Right atrium auricular region (tissue), 2 donors: ENCODE data around the gene EPSTI1. TPM values are rescaled to one million over a fixed set of nuclear protein-coding genes. Genes with fewer than 3 reads are reported as not detected.
A peak's percentile ranks its signal among the peaks of the same experiment; 100 is the strongest.

Experiments used
- DNase-seq: peaks from one replicate; pipeline ENCODE4 v3.0.0-alpha.2; 2019; ENCODE audit warnings: low spot score
- H3K27ac ChIP-seq, 2 donors: fragments of 200-600 bp; sonication (generic); 1 replicate in 1 of 2; 2 replicates in 1 of 2; pipeline ENCODE4 v1.5.1; 2016 to 2019
- H3K27me3 ChIP-seq, 2 donors: fragments of 200-600 bp; sonication (generic); one replicate each; pipeline versions ENCODE4 v1.5.1 to v1.6.0; 2017 to 2019
- H3K36me3 ChIP-seq: fragments of 200-600 bp; sonication (generic); one replicate; pipeline ENCODE4 v1.5.1; 2016
- H3K4me1 ChIP-seq, 2 donors: fragments of 200-600 bp; sonication (generic); one replicate each; pipeline versions ENCODE4 v1.5.1 to v1.6.0; 2017 to 2019
- H3K4me3 ChIP-seq, 2 donors: fragments of 200-600 bp; sonication (generic); 1 replicate in 1 of 2; 2 replicates in 1 of 2; pipeline ENCODE4 v1.5.1; 2017 to 2019; ENCODE audit warnings: mild to moderate bottlenecking in 1 of 2, moderate library complexity in 1 of 2
- H3K9me3 ChIP-seq, 2 donors: fragments of 200-600 bp; sonication (generic); one replicate each; pipeline ENCODE4 v1.5.1; 2019
- total RNA-seq, 2 donors: library from RNA; depleted of rRNA; stranded (reverse); fragments of >200 nt; gene quantifications; one replicate each; pipeline ENCODE4 v1.1.0, GENCODE V29; 2016
- TF ChIP-seq, protein P1 (sequence below), 2 donors: fragments of 200-600 bp; sonication (generic); IDR thresholded peaks; one replicate each; pipeline ENCODE4 v1.5.1; 2019; ENCODE audit warnings: antibody characterized with exemption in 2 of 2

The EPSTI1 gene
- total RNA-seq, 2 donors from 2014 or later: 3.1 to 3.9 TPM

DNA sequence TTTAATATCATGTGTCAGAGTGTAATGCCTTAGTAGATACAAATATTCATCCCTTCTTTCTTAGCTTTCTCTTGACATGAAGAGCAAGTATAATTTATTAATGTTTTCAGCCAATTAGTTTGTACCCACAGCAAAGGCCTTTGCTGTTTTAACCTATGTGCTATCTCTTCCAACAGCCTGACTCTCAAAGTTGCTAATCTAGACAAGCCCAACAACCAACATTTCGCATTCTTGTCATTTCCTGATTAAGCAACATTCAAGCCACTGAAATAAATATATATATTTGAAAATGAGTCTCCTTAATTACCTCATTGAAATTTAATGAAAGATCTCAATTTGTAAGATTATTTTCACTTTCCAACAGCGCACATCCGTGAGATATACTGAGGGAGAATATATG lies 18.5 kb downstream of the EPSTI1 start:
- Histone ChIP-seq H3K27ac (no peak overlapping the region), H3K4me3 (no peak overlapping the region), H3K36me3 (no peaks in the 10 kb centered on the region), H3K9me3 (no peaks in the 10 kb centered on the region), H3K4me1 (peaks cover 0 to 14% of the 10 kb centered on the region in 2 donors), H3K27me3 (no peaks in the 10 kb centered on the region)
- TF ChIP-seq, protein P1, sequence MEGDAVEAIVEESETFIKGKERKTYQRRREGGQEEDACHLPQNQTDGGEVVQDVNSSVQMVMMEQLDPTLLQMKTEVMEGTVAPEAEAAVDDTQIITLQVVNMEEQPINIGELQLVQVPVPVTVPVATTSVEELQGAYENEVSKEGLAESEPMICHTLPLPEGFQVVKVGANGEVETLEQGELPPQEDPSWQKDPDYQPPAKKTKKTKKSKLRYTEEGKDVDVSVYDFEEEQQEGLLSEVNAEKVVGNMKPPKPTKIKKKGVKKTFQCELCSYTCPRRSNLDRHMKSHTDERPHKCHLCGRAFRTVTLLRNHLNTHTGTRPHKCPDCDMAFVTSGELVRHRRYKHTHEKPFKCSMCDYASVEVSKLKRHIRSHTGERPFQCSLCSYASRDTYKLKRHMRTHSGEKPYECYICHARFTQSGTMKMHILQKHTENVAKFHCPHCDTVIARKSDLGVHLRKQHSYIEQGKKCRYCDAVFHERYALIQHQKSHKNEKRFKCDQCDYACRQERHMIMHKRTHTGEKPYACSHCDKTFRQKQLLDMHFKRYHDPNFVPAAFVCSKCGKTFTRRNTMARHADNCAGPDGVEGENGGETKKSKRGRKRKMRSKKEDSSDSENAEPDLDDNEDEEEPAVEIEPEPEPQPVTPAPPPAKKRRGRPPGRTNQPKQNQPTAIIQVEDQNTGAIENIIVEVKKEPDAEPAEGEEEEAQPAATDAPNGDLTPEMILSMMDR (IDR thresholded peaks at IDR 0.05): no peak
- DNase-seq: no peak

DNA sequence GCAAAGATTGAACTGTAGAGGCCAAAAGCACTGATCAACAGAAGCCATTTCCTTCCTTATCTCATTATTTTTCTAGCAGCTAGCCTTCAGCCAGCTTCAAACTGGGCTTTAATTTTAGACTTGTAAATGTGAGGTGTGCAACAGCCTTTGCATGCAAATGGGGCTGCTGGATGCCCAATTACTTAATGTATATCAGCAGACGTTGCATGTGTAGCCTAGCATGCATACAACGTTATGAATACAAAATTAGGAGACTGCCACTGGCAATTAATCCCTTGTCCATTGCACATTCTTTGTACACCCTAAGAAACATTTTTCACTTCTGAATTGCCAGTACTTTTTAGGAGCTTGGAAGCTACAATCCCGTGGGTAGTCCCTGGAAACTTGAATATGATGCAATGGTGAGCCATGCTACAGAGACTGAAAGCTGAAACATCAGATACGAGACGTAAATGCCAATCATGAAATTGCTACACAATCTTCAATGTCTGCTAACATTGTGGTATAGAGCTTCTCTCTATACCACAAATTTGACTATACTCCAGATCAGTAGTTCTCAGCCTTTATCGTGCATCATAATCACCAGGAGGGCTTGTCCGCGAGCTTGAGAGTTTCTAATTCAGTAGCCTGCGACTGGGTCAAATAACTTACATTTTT lies 20.2 kb downstream of the EPSTI1 start:
- no peak for DNase-seq
- no peaks in the 10 kb centered on the region for H3K9me3 ChIP-seq
- TF ChIP-seq, protein P1 (IDR thresholded peaks at IDR 0.05): no peak

DNA sequence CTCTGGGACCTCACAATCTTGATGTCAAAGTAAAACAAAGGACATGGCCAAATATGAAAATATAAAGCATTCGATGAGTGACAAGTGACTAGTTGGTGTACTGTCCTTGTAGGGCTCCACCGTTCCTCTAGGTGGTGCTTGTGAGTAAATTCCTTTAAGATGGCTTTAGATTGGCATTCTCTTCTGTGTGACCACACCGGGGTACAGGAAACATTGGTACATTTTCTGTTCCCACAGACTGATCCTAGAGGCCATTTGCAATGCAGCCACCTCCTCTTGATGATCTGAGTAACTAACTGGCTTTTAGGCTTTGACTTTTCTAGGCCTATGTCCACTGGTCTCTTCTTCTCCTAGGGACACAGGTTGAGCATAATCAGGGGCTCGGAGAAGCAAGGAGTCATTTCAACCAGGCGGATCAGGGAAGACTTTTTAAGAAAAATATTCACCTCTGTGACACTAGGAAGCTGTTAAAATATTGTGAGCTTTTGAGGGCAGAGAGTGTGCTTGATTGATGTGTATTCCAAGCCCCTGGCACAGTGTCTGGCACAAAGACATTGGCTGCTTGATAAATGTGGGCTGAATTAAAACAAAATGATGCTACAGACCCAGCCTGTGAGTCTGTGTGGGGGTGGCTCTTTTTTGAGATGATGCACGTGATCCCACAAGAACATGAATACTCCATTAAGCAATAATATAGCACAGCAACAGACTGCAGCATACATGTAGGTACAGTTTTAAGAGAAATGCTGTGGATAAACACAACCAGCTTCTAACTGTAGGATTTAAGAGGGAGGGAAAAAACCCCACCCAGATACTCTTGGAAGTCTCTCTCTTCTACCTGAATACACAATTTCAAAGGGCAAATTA lies 21.0 kb downstream of the EPSTI1 start:
- H3K4me3 ChIP-seq: no peak overlapping the region
- peaks cover 0 to 23% of the 10 kb centered on the region in 2 donors for H3K4me1 ChIP-seq
- H3K27ac ChIP-seq: no peak overlapping the region
- H3K27me3 ChIP-seq: no peaks in the 10 kb centered on the region
- no peaks in the 10 kb centered on the region for H3K9me3 ChIP-seq
- TF ChIP-seq, protein P1 (IDR thresholded peaks at IDR 0.05): peak; percentile 50 to 78
- no peaks in the 10 kb centered on the region for H3K36me3 ChIP-seq
- DNase-seq: no peak

More for the DNA sequence above, 20.2 kb downstream of the EPSTI1 start:
- no peak overlapping the region for H3K4me3 ChIP-seq
- peaks cover 0 to 23% of the 10 kb centered on the region in 2 donors for H3K4me1 ChIP-seq
- H3K27me3 ChIP-seq: no peaks in the 10 kb centered on the region
- no peaks in the 10 kb centered on the region for H3K36me3 ChIP-seq
- H3K27ac ChIP-seq: no peak overlapping the region

DNA sequence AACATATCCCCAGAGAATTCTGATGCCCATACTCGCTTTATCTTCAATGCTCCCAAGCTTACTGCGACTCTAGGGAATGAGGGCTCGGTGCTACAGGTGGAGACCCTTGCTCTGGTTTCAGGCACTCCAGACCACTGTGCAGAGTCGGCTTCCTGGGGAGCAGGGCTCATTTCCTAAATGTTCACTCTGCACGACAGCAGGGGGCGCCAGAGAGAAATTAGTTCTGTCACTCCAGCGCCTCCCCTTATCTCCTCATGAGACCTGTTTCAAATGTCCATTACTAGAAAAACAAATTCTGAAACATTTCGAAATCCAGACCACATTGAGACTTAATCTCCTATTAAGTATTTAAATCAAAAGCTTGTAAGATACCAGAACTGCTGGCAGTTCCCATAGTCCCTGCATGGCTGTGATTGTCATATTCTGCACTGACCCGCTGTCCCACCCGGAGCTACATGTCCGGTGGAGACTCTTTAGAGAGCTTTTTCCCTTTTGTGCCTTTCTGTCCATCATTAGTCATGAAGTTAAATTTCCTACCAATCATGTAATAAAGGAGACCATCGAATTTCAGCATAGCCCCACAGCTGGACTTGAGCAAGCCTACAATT lies 22.4 kb downstream of the EPSTI1 start:
- Histone ChIP-seq H3K4me1 (peaks cover 0 to 23% of the 10 kb centered on the region in 2 donors), H3K27me3 (no peaks in the 10 kb centered on the region), H3K36me3 (no peaks in the 10 kb centered on the region), H3K27ac (no peak overlapping the region), H3K4me3 (no peak overlapping the region), H3K9me3 (no peaks in the 10 kb centered on the region)
- DNase-seq: peak; percentile 82
- TF ChIP-seq, protein P1 (IDR thresholded peaks at IDR 0.05): peak; percentile 60 to 91

DNA sequence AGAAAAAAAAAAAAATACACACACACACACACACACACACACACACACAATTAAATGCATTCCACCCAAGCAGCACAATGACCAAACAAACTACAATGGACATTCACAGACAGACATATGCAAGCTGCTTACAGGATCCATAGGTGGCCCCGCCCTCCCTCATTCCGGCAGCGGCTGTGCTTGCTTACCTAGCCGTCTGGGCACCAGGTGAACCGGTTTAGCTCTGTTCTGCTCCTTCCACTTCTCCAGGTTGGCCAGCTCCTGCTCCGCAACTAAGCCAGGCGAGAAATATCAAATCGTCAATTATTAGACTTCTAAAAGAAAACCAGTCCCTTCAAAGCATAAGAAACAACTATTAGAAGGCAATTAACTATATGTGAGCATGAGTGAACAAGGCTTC lies 23.1 kb downstream of the EPSTI1 start:
- peaks cover 0 to 23% of the 10 kb centered on the region in 2 donors for H3K4me1 ChIP-seq
- no peak for DNase-seq
- H3K4me3 ChIP-seq: no peak overlapping the region
- H3K27me3 ChIP-seq: no peaks in the 10 kb centered on the region
- no peak overlapping the region for H3K27ac ChIP-seq
- H3K36me3 ChIP-seq: no peaks in the 10 kb centered on the region
- H3K9me3 ChIP-seq: no peaks in the 10 kb centered on the region
- TF ChIP-seq, protein P1 (IDR thresholded peaks at IDR 0.05): no peak
